ENCODE results near the gene DCLK3.

DCLK3 gene

GRCh38 chr3:36710606-36711005 is 53.7 kb downstream of the DCLK3 start:
- no peak overlapping the region for H3K4me3 ChIP-seq (ENCODE audit: low read length in 2 of 2)

GRCh38 chr3:36709826-36710365 is 54.5 kb downstream of the DCLK3 start:
- Histone ChIP-seq H3K27me3 (ENCODE audit: control insufficient read depth in 2 of 2, insufficient read depth in 2 of 2, low read length in 2 of 2) (no peaks in the 10 kb centered on the region), H3K36me3 (ENCODE audit: control insufficient read depth in 2 of 2, insufficient read depth in 2 of 2, low read length in 2 of 2) (no peaks in the 10 kb centered on the region), H3K9me3 (ENCODE audit: control insufficient read depth in 2 of 2, low read length in 2 of 2) (no peaks in the 10 kb centered on the region), H3K4me1 (ENCODE audit: control insufficient read depth in 2 of 2, insufficient read depth in 2 of 2, low read length in 2 of 2) (no peaks in the 10 kb centered on the region), H3K4me3 (ENCODE audit: low read length in 2 of 2) (no peak overlapping the region), H3K9ac (ENCODE audit: low read depth in 1 of 2, low read length in 2 of 2) (no peak overlapping the region), H3K27ac (ENCODE audit: low read depth in 2 of 2, low read length in 2 of 2) (no peak overlapping the region)

More at GRCh38 chr3:36710606-36711005, 53.7 kb downstream of the DCLK3 start:
- H3K36me3 ChIP-seq (ENCODE audit: control insufficient read depth in 2 of 2, insufficient read depth in 2 of 2, low read length in 2 of 2) = no peaks in the 10 kb centered on the region
- no peaks in the 10 kb centered on the region for H3K4me1 ChIP-seq (ENCODE audit: control insufficient read depth in 2 of 2, insufficient read depth in 2 of 2, low read length in 2 of 2)
- no peaks in the 10 kb centered on the region for H3K27me3 ChIP-seq (ENCODE audit: control insufficient read depth in 2 of 2, insufficient read depth in 2 of 2, low read length in 2 of 2)
- H3K27ac ChIP-seq (ENCODE audit: low read depth in 2 of 2, low read length in 2 of 2) = no peak overlapping the region
- no peak overlapping the region for H3K9ac ChIP-seq (ENCODE audit: low read depth in 1 of 2, low read length in 2 of 2)
- H3K9me3 ChIP-seq (ENCODE audit: control insufficient read depth in 2 of 2, low read length in 2 of 2) = no peaks in the 10 kb centered on the region

- Histone ChIP-seq H3K9ac (ENCODE audit: low read depth in 1 of 2, low read length in 2 of 2) (no peak overlapping the region), H3K36me3 (ENCODE audit: control insufficient read depth in 2 of 2, insufficient read depth in 2 of 2, low read length in 2 of 2) (no peaks in the 10 kb centered on the region), H3K27me3 (ENCODE audit: control insufficient read depth in 2 of 2, insufficient read depth in 2 of 2, low read length in 2 of 2) (peaks cover 0 to 3% of the 10 kb centered on the region in 2 donors), H3K4me3 (ENCODE audit: low read length in 2 of 2) (no peak overlapping the region), H3K27ac (ENCODE audit: low read depth in 2 of 2, low read length in 2 of 2) (no peak overlapping the region), H3K9me3 (ENCODE audit: control insufficient read depth in 2 of 2, low read length in 2 of 2) (no peaks in the 10 kb centered on the region), H3K4me1 (ENCODE audit: control insufficient read depth in 2 of 2, insufficient read depth in 2 of 2, low read length in 2 of 2) (no peaks in the 10 kb centered on the region)
Observed at GRCh38 chr3:36709281-36709680, 55.1 kb downstream of the DCLK3 start.

DNA sequence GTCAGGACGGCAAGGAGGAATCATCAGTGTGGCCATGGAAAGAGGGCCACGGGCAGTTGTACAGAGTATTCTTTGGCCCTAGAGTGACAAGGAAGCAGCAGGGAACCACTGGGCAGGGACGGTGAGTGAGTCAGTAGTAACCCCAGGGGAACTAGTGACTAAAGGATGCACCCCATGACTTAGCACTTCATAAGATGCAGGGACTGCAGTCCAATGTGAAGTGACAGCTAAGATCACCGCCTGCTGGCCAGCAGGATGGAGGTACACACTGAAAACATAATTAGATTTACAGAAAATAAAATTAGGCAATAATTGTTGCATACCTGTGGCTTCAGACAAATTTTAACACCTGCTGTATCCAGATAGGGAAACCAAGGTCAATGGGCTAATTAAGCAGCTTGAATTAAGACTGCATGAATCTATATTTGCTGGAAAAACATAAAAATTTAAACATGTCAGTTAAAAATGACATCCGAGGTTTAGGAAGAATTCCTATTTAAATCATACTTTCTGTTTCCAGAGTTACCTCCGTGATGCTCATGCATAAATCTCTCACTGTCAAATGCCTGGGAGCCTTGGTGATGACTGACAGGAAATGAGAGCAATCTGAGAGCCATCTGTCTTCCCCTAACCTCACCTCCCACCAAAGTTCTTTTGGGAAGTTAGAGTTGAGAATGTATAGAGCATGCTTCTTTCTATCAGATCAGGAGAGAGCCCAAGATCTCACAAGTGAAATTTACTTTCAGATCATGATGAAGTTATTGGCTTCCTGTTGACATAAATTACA is 56.5 kb downstream of the DCLK3 start:
- no peak overlapping the region for H3K4me3 ChIP-seq (ENCODE audit: low read length in 2 of 2)
- no peak overlapping the region for H3K27ac ChIP-seq (ENCODE audit: low read depth in 2 of 2, low read length in 2 of 2)
- H3K9me3 ChIP-seq (ENCODE audit: control insufficient read depth in 2 of 2, low read length in 2 of 2) = no peaks in the 10 kb centered on the region
- H3K4me1 ChIP-seq (ENCODE audit: control insufficient read depth in 2 of 2, insufficient read depth in 2 of 2, low read length in 2 of 2) = no peaks in the 10 kb centered on the region
- no peaks in the 10 kb centered on the region for H3K36me3 ChIP-seq (ENCODE audit: control insufficient read depth in 2 of 2, insufficient read depth in 2 of 2, low read length in 2 of 2)
- H3K27me3 ChIP-seq (ENCODE audit: control insufficient read depth in 2 of 2, insufficient read depth in 2 of 2, low read length in 2 of 2) = peaks cover 0 to 3% of the 10 kb centered on the region in 2 donors
- H3K9ac ChIP-seq (ENCODE audit: low read depth in 1 of 2, low read length in 2 of 2) = no peak overlapping the region

DNA sequence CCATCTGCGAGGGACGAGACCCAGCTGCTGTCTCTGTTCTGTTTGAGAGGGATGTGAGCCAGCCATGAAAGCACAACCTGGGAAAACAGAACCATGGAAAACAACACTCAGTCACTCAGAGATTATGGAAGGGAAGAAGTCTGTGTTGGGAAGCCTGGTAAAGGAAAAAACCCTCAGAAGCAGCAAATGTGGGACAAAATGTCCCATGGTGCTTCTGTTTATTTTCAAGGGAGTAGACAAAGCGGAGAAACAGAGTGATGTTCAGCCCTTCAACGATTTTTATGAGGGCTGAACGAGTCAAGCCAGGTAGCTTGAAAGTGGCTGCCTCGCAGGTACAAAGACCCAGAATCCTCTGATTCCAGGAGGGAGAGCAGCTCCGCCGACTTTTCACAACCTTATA is 59.3 kb downstream of the DCLK3 start:
- H3K4me3 ChIP-seq (ENCODE audit: low read length in 2 of 2) = no peak overlapping the region
- peaks cover 0 to 3% of the 10 kb centered on the region in 2 donors for H3K27me3 ChIP-seq (ENCODE audit: control insufficient read depth in 2 of 2, insufficient read depth in 2 of 2, low read length in 2 of 2)
- H3K27ac ChIP-seq (ENCODE audit: low read depth in 2 of 2, low read length in 2 of 2) = no peak overlapping the region
- no peak overlapping the region for H3K9ac ChIP-seq (ENCODE audit: low read depth in 1 of 2, low read length in 2 of 2)
- no peaks in the 10 kb centered on the region for H3K9me3 ChIP-seq (ENCODE audit: control insufficient read depth in 2 of 2, low read length in 2 of 2)
- H3K4me1 ChIP-seq (ENCODE audit: control insufficient read depth in 2 of 2, insufficient read depth in 2 of 2, low read length in 2 of 2) = no peaks in the 10 kb centered on the region
- no peaks in the 10 kb centered on the region for H3K36me3 ChIP-seq (ENCODE audit: control insufficient read depth in 2 of 2, insufficient read depth in 2 of 2, low read length in 2 of 2)

DNA sequence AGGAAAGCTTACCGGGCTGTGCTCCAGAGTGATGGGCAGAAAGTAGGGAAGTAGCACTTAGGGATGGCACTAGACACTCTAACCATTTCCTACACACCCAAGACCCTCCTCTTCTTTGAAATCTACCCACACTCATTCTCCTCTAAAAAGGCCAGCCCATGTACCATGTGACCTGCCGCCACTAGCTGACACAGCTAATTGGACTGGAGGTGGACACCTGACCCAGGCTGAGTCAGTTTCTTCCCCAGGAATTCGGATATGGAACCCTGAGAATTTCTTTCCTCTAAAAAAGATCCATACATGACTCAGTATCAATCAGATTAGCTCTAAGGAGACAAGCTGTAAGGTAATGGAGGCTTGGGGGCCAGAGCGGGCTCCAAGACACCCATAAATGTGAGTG is 60.1 kb downstream of the DCLK3 start:
- H3K27me3 ChIP-seq (ENCODE audit: control insufficient read depth in 2 of 2, insufficient read depth in 2 of 2, low read length in 2 of 2) = peaks cover 0 to 3% of the 10 kb centered on the region in 2 donors
- no peak overlapping the region for H3K4me3 ChIP-seq (ENCODE audit: low read length in 2 of 2)
- no peak overlapping the region for H3K9ac ChIP-seq (ENCODE audit: low read depth in 1 of 2, low read length in 2 of 2)
- H3K4me1 ChIP-seq (ENCODE audit: control insufficient read depth in 2 of 2, insufficient read depth in 2 of 2, low read length in 2 of 2) = no peaks in the 10 kb centered on the region
- H3K9me3 ChIP-seq (ENCODE audit: control insufficient read depth in 2 of 2, low read length in 2 of 2) = no peaks in the 10 kb centered on the region
- H3K27ac ChIP-seq (ENCODE audit: low read depth in 2 of 2, low read length in 2 of 2) = no peak overlapping the region
- no peaks in the 10 kb centered on the region for H3K36me3 ChIP-seq (ENCODE audit: control insufficient read depth in 2 of 2, insufficient read depth in 2 of 2, low read length in 2 of 2)

GRCh38 chr3:36701249-36701572 is 63.1 kb downstream of the DCLK3 start:
- no peaks in the 10 kb centered on the region for H3K9me3 ChIP-seq (ENCODE audit: control insufficient read depth in 2 of 2, low read length in 2 of 2)
- H3K27ac ChIP-seq (ENCODE audit: low read depth in 2 of 2, low read length in 2 of 2) = no peak overlapping the region
- no peaks in the 10 kb centered on the region for H3K4me1 ChIP-seq (ENCODE audit: control insufficient read depth in 2 of 2, insufficient read depth in 2 of 2, low read length in 2 of 2)
- H3K9ac ChIP-seq (ENCODE audit: low read depth in 1 of 2, low read length in 2 of 2) = no peak overlapping the region
- no peak overlapping the region for H3K4me3 ChIP-seq (ENCODE audit: low read length in 2 of 2)
- no peaks in the 10 kb centered on the region for H3K36me3 ChIP-seq (ENCODE audit: control insufficient read depth in 2 of 2, insufficient read depth in 2 of 2, low read length in 2 of 2)
- peaks cover 0 to 3% of the 10 kb centered on the region in 2 donors for H3K27me3 ChIP-seq (ENCODE audit: control insufficient read depth in 2 of 2, insufficient read depth in 2 of 2, low read length in 2 of 2)

GRCh38 chr3:36700537-36701248 is 63.7 kb downstream of the DCLK3 start:
- H3K4me1 ChIP-seq (ENCODE audit: control insufficient read depth in 2 of 2, insufficient read depth in 2 of 2, low read length in 2 of 2) = no peaks in the 10 kb centered on the region
- H3K27ac ChIP-seq (ENCODE audit: low read depth in 2 of 2, low read length in 2 of 2) = no peak overlapping the region
- no peaks in the 10 kb centered on the region for H3K36me3 ChIP-seq (ENCODE audit: control insufficient read depth in 2 of 2, insufficient read depth in 2 of 2, low read length in 2 of 2)
- H3K9ac ChIP-seq (ENCODE audit: low read depth in 1 of 2, low read length in 2 of 2) = no peak overlapping the region
- H3K4me3 ChIP-seq (ENCODE audit: low read length in 2 of 2) = no peak overlapping the region
- peaks cover 0 to 3% of the 10 kb centered on the region in 2 donors for H3K27me3 ChIP-seq (ENCODE audit: control insufficient read depth in 2 of 2, insufficient read depth in 2 of 2, low read length in 2 of 2)
- H3K9me3 ChIP-seq (ENCODE audit: control insufficient read depth in 2 of 2, low read length in 2 of 2) = no peaks in the 10 kb centered on the region

DNA sequence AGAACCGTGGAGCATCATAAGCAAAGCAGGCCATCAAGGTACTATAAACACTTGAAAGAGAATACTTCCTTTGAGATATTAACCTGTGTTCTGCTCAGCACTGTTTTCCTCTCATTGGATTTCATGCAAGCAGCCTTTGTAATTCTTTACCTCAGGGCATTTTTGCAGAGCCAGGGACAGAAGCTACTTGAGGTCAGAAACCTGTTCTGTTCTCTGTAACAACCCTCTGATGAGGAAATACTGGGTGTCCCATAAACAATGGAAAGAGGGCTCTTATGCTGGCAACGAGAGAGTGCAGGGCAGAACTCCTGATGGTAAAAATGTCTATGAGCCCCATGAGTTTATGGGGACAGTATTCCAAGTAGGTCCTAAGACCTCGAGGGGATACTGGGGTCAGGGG is 66.0 kb downstream of the DCLK3 start:
- H3K36me3 ChIP-seq (ENCODE audit: control insufficient read depth in 2 of 2, insufficient read depth in 2 of 2, low read length in 2 of 2) = no peaks in the 10 kb centered on the region
- H3K4me1 ChIP-seq (ENCODE audit: control insufficient read depth in 2 of 2, insufficient read depth in 2 of 2, low read length in 2 of 2) = no peaks in the 10 kb centered on the region
- no peaks in the 10 kb centered on the region for H3K27me3 ChIP-seq (ENCODE audit: control insufficient read depth in 2 of 2, insufficient read depth in 2 of 2, low read length in 2 of 2)
- H3K9me3 ChIP-seq (ENCODE audit: control insufficient read depth in 2 of 2, low read length in 2 of 2) = no peaks in the 10 kb centered on the region
- H3K27ac ChIP-seq (ENCODE audit: low read depth in 2 of 2, low read length in 2 of 2) = no peak overlapping the region
- H3K9ac ChIP-seq (ENCODE audit: low read depth in 1 of 2, low read length in 2 of 2) = no peak overlapping the region
- no peak overlapping the region for H3K4me3 ChIP-seq (ENCODE audit: low read length in 2 of 2)

- no peaks in the 10 kb centered on the region for H3K36me3 ChIP-seq (ENCODE audit: control insufficient read depth in 2 of 2, insufficient read depth in 2 of 2, low read length in 2 of 2)
- H3K27ac ChIP-seq (ENCODE audit: low read depth in 2 of 2, low read length in 2 of 2) = no peak overlapping the region
- no peak overlapping the region for H3K4me3 ChIP-seq (ENCODE audit: low read length in 2 of 2)
- H3K9me3 ChIP-seq (ENCODE audit: control insufficient read depth in 2 of 2, low read length in 2 of 2) = no peaks in the 10 kb centered on the region
- no peaks in the 10 kb centered on the region for H3K4me1 ChIP-seq (ENCODE audit: control insufficient read depth in 2 of 2, insufficient read depth in 2 of 2, low read length in 2 of 2)
- no peak overlapping the region for H3K9ac ChIP-seq (ENCODE audit: low read depth in 1 of 2, low read length in 2 of 2)
- H3K27me3 ChIP-seq (ENCODE audit: control insufficient read depth in 2 of 2, insufficient read depth in 2 of 2, low read length in 2 of 2) = no peaks in the 10 kb centered on the region
Observed at GRCh38 chr3:36697229-36698001, 66.9 kb downstream of the DCLK3 start.
